Stimulated activated CD4-positive, alpha-beta T cell treated with anti-CD3 and anti-CD28 coated beads, Interleukin-2, amount 100 ng/mL, for 24 hours (primary cell): ENCODE measurements around the gene MPV17L2.

Source experiments
- DNase-seq, 2 donors: peaks; one replicate each; pipeline ENCODE4 v3.0.0-alpha.2; 2020

MPV17L2 gene

GRCh38 chr19:18245297-18245696, 52.3 kb downstream of the MPV17L2 start:
- DNase-seq, result no peak
